Activated B cell treated with CpG ODN at 0.5 μM for 24 hours (primary cell): Measurements from ENCODE around the gene ABHD16A. TPM values are rescaled to one million over a fixed set of nuclear protein-coding genes. Genes with fewer than 3 reads are reported as not detected.

ENCODE experiments used
- ATAC-seq: fragments of 200-7000 bp; cut with Tn5 transposase; one replicate; pipeline ENCODE4 v1.10.0; 2021; ENCODE audit warnings: low read depth, mild to moderate bottlenecking, moderate library complexity
- CTCF ChIA-PET: fragments of 350-600 bp; sonication (Branson Sonifier 250); formaldehyde crosslinking; loops from one replicate; lab custom pipeline; 2021; ENCODE audit warnings: antibody characterized with exemption; lab: Charles Lee
- POLR2A ChIA-PET: fragments of 350-600 bp; sonication (Branson Sonifier 250); formaldehyde crosslinking; loops from one replicate; lab custom pipeline; 2021; ENCODE audit warnings: antibody characterized with exemption; lab: Charles Lee
- DNase-seq: peaks from one replicate; pipeline ENCODE4 v3.0.0; 2022
- H3K27ac Mint-ChIP-seq: one replicate; pipeline ENCODE4 v1.8.0; 2020; ENCODE audit warnings: mixed read lengths
- H3K27me3 Mint-ChIP-seq: one replicate; pipeline ENCODE4 v1.8.0; 2021; ENCODE audit warnings: mixed read lengths
- H3K36me3 Mint-ChIP-seq: one replicate; pipeline ENCODE4 v1.8.0; 2021; ENCODE audit warnings: low read depth, mixed read lengths
- H3K4me1 Mint-ChIP-seq: one replicate; pipeline ENCODE4 v1.8.0; 2021; ENCODE audit warnings: mixed read lengths
- H3K4me3 Mint-ChIP-seq: one replicate; pipeline ENCODE4 v1.8.0; 2020; ENCODE audit warnings: mild to moderate bottlenecking, mixed read lengths
- H3K9me3 Mint-ChIP-seq: one replicate; pipeline ENCODE4 v1.8.0; 2020; ENCODE audit warnings: mixed read lengths
- intact Hi-C: fragments of 100-400 bp; cut with micrococcal nuclease; formaldehyde crosslinking; loops from one replicate; pipeline ENCODE4 v1.15.1; 2024
- total RNA-seq: library from RNA; stranded (reverse); gene quantifications from 2 replicates; pipeline ENCODE4 v1.2.3, GENCODE V29; 2022
- TF ChIP-seq, protein P1 (sequence below): fragments of 200-600 bp; IDR thresholded peaks from one replicate; pipeline ENCODE4 v1.8.0; 2022; ENCODE audit warnings: antibody characterized with exemption, mild to moderate bottlenecking

Gene ABHD16A
- total RNA-seq, 1 donor from 2014 or later: 59.1 TPM

DNA sequence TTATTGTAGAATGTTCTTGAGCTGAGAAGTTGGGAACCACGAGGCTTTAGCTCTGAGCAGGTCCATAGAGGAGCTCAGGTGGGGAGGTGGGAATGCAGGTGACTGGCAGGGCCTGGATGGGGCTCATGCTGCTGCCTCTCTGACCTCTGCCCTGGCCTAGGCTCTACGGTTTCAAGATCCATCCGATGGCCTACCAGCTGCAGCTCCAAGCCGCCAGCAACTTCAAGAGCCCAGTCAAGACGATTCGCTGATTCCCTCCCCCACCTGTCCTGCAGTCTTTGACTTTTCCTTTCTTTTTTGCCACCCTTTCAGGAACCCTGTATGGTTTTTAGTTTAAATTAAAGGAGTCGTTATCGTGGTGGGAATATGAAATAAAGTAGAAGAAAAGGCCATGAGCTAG is 33.4 kb downstream of the ABHD16A start, which contains the start of gene LY6G5B:
LY6G5B (plus strand) TSS at position 301 of the 400 bp plus-strand sequence. CDS start 975 bp downstream, outside the sequence.
- CTCF ChIA-PET: no interaction called here
- POLR2A ChIA-PET: interaction anchor here (0.7 to 1.2 kb wide), 3 partner anchors 9 to 18 kb away, joined by 3 to 4 read pairs (median 4); partner anchors contain the start of gene C6orf47
- no peak for ATAC-seq
- no peak within 1 kb of the TSS for H3K27ac Mint-ChIP-seq
- H3K36me3 Mint-ChIP-seq: peaks cover 85% of the 10 kb centered on the region
- no peaks in the 10 kb centered on the region for H3K27me3 Mint-ChIP-seq
- intact Hi-C loops: loop anchor here (5.0 to 10.0 kb wide), 3 partner anchors 228 to 505 kb away; partner anchors contain the start of genes AGPAT1, ATF6B, EHMT2 and RNF5
- no peak within 1 kb of the TSS for H3K4me3 Mint-ChIP-seq
- H3K9me3 Mint-ChIP-seq: no peaks in the 10 kb centered on the region
- DNase-seq: no peak
- TF ChIP-seq, protein P1, sequence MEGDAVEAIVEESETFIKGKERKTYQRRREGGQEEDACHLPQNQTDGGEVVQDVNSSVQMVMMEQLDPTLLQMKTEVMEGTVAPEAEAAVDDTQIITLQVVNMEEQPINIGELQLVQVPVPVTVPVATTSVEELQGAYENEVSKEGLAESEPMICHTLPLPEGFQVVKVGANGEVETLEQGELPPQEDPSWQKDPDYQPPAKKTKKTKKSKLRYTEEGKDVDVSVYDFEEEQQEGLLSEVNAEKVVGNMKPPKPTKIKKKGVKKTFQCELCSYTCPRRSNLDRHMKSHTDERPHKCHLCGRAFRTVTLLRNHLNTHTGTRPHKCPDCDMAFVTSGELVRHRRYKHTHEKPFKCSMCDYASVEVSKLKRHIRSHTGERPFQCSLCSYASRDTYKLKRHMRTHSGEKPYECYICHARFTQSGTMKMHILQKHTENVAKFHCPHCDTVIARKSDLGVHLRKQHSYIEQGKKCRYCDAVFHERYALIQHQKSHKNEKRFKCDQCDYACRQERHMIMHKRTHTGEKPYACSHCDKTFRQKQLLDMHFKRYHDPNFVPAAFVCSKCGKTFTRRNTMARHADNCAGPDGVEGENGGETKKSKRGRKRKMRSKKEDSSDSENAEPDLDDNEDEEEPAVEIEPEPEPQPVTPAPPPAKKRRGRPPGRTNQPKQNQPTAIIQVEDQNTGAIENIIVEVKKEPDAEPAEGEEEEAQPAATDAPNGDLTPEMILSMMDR: no peak
- H3K4me1 Mint-ChIP-seq: peaks cover 29% of the 10 kb centered on the region

DNA sequence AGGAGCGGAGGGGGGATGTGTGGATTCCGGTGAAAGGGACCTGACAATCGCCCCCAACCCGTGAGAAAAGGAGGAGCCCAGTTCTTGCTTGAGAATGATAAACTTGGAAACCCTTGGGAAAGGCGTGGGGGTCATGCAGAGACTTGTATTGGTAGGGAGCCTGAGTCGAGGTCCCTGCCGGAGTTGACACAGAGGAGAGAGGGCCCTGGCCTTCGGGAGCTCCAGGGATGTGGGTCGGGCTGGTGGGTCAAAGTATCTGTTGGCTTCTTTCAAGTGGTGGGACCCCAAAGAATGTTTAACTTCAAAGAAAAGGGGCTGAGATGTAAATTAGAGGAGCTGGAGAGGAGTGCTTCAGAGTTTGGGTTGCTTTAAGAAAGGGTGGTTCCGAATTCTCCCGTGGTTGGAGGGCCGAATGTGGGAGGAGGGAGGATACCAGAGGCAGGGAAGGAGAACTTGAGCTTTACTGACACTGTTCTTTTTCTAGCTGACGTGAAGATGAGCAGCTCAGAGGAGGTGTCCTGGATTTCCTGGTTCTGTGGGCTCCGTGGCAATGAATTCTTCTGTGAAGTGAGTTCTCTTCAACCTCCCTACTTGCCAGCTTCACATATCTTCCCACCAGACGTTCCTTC is 36.7 kb downstream of the ABHD16A start:
- H3K4me3 Mint-ChIP-seq: peak overlapping the region; percentile 96
- intact Hi-C loops: loop anchor here (1.0 to 10.0 kb wide), 4 partner anchors 196 to 508 kb away; partner anchors contain the start of genes AGPAT1, ATF6B, EHMT2 and NEU1
- H3K4me1 Mint-ChIP-seq: peaks cover 55% of the 10 kb centered on the region
- TF ChIP-seq, protein P1: no peak
- H3K36me3 Mint-ChIP-seq: peaks cover 89% of the 10 kb centered on the region
- ATAC-seq: no peak
- H3K9me3 Mint-ChIP-seq: no peaks in the 10 kb centered on the region
- H3K27ac Mint-ChIP-seq: peak overlapping the region; percentile 95
- ChIA-PET CTCF (no interaction called here), POLR2A (interaction anchor here (0.5 to 6.2 kb wide), 9 partner anchors 13 to 306 kb away, joined by 3 to 188 read pairs (median 4); partner anchors contain the start of genes ABHD16A, APOM, BAG6 and DXO)
- DNase-seq: no peak
- H3K27me3 Mint-ChIP-seq: no peaks in the 10 kb centered on the region

DNA sequence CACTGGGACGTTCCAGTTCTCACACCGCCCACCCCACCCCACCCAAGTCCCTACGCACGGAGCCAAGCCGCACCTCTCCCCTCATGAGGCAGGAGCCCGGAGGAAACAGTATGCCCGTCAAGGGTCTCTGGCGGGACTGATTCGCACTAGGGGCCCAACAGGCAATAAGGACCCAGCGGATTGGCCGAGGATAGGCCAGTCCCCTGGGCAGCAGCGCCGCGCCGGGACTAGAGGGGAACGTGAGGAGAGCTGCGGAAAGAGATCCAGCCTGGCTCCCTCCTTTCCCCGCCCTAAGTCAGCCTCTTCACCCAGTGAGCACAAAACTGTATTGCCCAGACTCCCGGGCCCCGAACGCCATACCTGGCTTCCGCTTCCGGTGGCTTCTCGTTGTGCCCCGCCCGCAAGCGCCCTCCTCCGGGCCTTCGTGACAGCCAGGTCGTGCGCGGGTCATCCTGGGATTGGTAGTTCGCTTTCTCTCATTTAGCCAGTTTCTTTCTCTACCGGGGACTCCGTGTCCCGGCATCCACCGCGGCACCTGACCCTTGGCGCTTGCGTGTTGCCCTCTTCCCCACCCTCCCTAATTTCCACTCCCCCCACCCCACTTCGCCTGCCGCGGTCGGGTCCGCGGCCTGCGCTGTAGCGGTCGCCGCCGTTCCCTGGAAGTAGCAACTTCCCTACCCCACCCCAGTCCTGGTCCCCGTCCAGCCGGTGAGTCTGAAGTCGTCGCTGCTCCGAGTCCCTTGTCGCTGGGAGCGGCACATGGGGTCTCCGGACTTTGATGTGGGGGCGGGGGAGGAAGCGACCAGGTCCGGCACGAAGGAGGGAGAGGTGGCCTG is 37.4 kb downstream of the ABHD16A start, which contains the start of gene CSNK2B:
CSNK2B (plus strand) TSS at position 580 of the 836 bp plus-strand sequence. CDS start 752 bp downstream, outside the sequence.
- TF ChIP-seq, protein P1: no peak
- intact Hi-C loops: loop anchor here (1.0 to 10.0 kb wide), 13 partner anchors 13 to 509 kb away; partner anchors contain the start of genes ABHD16A, AGPAT1, ATF6B and BAG6
- DNase-seq (peak; percentile 91), ATAC-seq (peak; percentile 86)
- peak within 1 kb of the TSS; percentile 96 for H3K4me3 Mint-ChIP-seq
- peak within 1 kb of the TSS; percentile 95 for H3K27ac Mint-ChIP-seq
- H3K36me3 Mint-ChIP-seq: peaks cover 82% of the 10 kb centered on the region
- CTCF ChIA-PET: interaction anchor here (1.0 kb wide), 1 partner anchor 85 kb away, joined by 3 read pairs; no protein-coding TSS in a partner anchor
- H3K27me3 Mint-ChIP-seq: no peaks in the 10 kb centered on the region
- POLR2A ChIA-PET: interaction anchor here (0.6 to 6.2 kb wide), 26 partner anchors 12 to 1644 kb away, joined by 3 to 188 read pairs (median 5); partner anchors contain the start of genes ABHD16A, APOM, BAG6 and DDX39B
- peaks cover 61% of the 10 kb centered on the region for H3K4me1 Mint-ChIP-seq
- H3K9me3 Mint-ChIP-seq: no peaks in the 10 kb centered on the region

DNA sequence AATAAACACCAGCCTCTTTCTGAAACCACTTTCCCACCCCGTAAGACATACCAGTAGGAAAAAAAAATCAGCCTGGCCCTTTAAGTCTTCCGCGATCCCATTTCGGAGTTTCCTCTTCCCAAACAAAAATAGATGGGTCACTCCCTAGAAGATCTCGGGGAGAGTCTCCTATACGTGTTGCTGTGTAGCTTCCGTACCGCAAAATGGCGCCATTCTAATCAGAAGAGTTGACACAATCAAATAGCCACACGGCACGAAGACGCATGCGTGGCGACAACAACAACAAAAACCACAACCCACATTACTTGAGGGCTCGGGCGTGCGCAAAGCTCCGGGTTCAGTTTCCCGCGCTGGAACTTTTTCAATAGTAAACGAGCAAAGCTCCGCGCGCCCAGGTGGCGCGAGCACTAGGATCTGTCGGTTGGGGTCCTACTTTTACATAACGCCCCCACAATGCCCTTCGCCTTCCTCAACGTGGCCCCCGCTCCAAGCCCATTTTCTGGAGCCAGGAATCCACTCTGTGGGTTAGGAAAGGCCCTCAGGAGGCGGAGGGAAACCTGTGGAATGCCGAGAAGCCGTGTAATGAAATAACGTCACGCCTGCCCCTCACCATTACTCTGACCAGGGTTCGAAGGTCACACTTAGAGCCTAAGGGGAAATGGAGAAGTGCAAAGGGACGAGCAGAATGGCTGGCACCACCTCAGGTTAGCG is 38.2 kb downstream of the ABHD16A start, which contains the start of gene GPANK1:
GPANK1 (minus strand) TSS at position 208 of the 711 bp plus-strand sequence. CDS start 519 bp downstream, outside the sequence.
- ATAC-seq: peak; percentile 21
- H3K36me3 Mint-ChIP-seq: peaks cover 76% of the 10 kb centered on the region
- DNase-seq: peak; percentile 66
- H3K9me3 Mint-ChIP-seq: no peaks in the 10 kb centered on the region
- TF ChIP-seq, protein P1: no peak
- H3K27me3 Mint-ChIP-seq: no peaks in the 10 kb centered on the region
- H3K4me1 Mint-ChIP-seq: peaks cover 67% of the 10 kb centered on the region
- POLR2A ChIA-PET: interaction anchor here (0.6 to 6.2 kb wide), 35 partner anchors 12 to 1643 kb away, joined by 3 to 188 read pairs (median 5); partner anchors contain the start of genes ABHD16A, APOM, BAG6 and DDX39B
- CTCF ChIA-PET: interaction anchor here (1.0 to 1.4 kb wide), 3 partner anchors 12 to 114 kb away, joined by 3 to 5 read pairs (median 4); partner anchors contain the start of gene BAG6
- peak within 1 kb of the TSS; percentile 96 for H3K4me3 Mint-ChIP-seq
- H3K27ac Mint-ChIP-seq: peak within 1 kb of the TSS; percentile 95
- intact Hi-C loops: loop anchor here (1.0 to 10.0 kb wide), 12 partner anchors 13 to 510 kb away; partner anchors contain the start of genes ABHD16A, AGPAT1, ATF6B and BAG6
